HepG2 (cell line): Measurements from ENCODE around the gene MZT2A.
"Not testable (repeated sequence)": the region's sequence is repeated elsewhere in the genome, so short reads cannot be mapped to it uniquely, and the experiment has no call there.

ENCODE experiments used
- ATF7 ChIP-seq, 2 experiments: fragments of 450-650 bp in 1 of 2; sonication (generic) in 1 of 2; formaldehyde crosslinking in 1 of 2; IDR thresholded peaks; 2 replicates each; pipeline versions ENCODE4 v1.4.0 to v1.6.1; 2016 to 2020; ENCODE audit warnings: antibody characterized with exemption in 1 of 2, mild to moderate bottlenecking in 1 of 2, missing genetic modification reagents in 1 of 2
- EP300 ChIP-seq, 3 experiments: sonication (generic) in 1 of 3; formaldehyde crosslinking in 1 of 3; IDR thresholded peaks; 2 replicates each; pipeline versions ENCODE4 v1.5.1 to v1.6.1; 2011 to 2020; ENCODE audit warnings: low read depth in 2 of 3, low read length in 2 of 3, borderline replicate concordance in 1 of 3, improper control_type of control experiment in 1 of 3, mild to moderate bottlenecking in 1 of 3, missing genetic modification reagents in 1 of 3, moderate library complexity in 1 of 3
- MAFG ChIP-seq: sonication (generic); formaldehyde crosslinking; IDR thresholded peaks from 2 replicates; pipeline ENCODE4 v1.5.1; 2020; ENCODE audit warnings: mild to moderate bottlenecking, missing genetic modification reagents
- ZNF335 ChIP-seq: sonication (generic); formaldehyde crosslinking; IDR thresholded peaks from 2 replicates; pipeline ENCODE4 v1.4.0; 2020; ENCODE audit warnings: missing genetic modification reagents
- ZNF407 ChIP-seq: sonication (generic); formaldehyde crosslinking; IDR thresholded peaks from one replicate; pipeline ENCODE4 v1.5.1; 2020; ENCODE audit warnings: mild to moderate bottlenecking, missing genetic modification reagents; ENCODE audit errors: not compliant biosample characterization
- ZNF678 ChIP-seq: sonication (generic); formaldehyde crosslinking; IDR thresholded peaks from 2 replicates; pipeline ENCODE4 v1.4.0; 2020; ENCODE audit warnings: mild to moderate bottlenecking, missing genetic modification reagents
- ZNF704 ChIP-seq: sonication (generic); formaldehyde crosslinking; IDR thresholded peaks from 2 replicates; pipeline ENCODE4 v1.8.1; 2023; ENCODE audit warnings: mild to moderate bottlenecking, inconsistent platforms, moderate library complexity, missing genetic modification reagents, borderline replicate concordance
- TF ChIP-seq, protein P1 (sequence below): sonication (generic); formaldehyde crosslinking; IDR thresholded peaks from 2 replicates; pipeline ENCODE4 v1.5.0; 2020; ENCODE audit warnings: mild to moderate bottlenecking, missing genetic modification reagents, moderate library complexity

GRCh38 chr2:131527131-131528001 lies 35.2 kb upstream of the MZT2A start, which contains the start of gene CCDC74A:
- not testable (repeated sequence) for TF ChIP-seq ZNF678 (CRISPR knock-in tag); ZNF407 (CRISPR knock-in tag); EP300 (IDR thresholded peaks at IDR 0.05; ENCODE audit: low read depth in 2 of 2, low read length in 2 of 2); EP300 (CRISPR knock-in tag; IDR thresholded peaks at IDR 0.05; ENCODE audit: borderline replicate concordance); ZNF335 (CRISPR knock-in tag); ZNF704 (CRISPR knock-in tag); MAFG (CRISPR knock-in tag); ATF7 (IDR thresholded peaks at IDR 0.05); ATF7 (CRISPR knock-in tag; IDR thresholded peaks at IDR 0.05)
- TF ChIP-seq, protein P1, sequence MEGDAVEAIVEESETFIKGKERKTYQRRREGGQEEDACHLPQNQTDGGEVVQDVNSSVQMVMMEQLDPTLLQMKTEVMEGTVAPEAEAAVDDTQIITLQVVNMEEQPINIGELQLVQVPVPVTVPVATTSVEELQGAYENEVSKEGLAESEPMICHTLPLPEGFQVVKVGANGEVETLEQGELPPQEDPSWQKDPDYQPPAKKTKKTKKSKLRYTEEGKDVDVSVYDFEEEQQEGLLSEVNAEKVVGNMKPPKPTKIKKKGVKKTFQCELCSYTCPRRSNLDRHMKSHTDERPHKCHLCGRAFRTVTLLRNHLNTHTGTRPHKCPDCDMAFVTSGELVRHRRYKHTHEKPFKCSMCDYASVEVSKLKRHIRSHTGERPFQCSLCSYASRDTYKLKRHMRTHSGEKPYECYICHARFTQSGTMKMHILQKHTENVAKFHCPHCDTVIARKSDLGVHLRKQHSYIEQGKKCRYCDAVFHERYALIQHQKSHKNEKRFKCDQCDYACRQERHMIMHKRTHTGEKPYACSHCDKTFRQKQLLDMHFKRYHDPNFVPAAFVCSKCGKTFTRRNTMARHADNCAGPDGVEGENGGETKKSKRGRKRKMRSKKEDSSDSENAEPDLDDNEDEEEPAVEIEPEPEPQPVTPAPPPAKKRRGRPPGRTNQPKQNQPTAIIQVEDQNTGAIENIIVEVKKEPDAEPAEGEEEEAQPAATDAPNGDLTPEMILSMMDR (CRISPR knock-in tag), result not testable (repeated sequence)
